AG10803 (cell line): ENCODE data around the gene SOX15.
A peak's percentile ranks its signal among the peaks of the same experiment; 100 is the strongest.
"Not testable (repeated sequence)": the region's sequence is repeated elsewhere in the genome, so short reads cannot be mapped to it uniquely, and the experiment has no call there.

Source experiments
- DNase-seq: peaks from one replicate; pipeline ENCODE4 v3.0.0; 2010; ENCODE audit warnings: low read depth
- H3K4me3 ChIP-seq: 2 replicates; pipeline ENCODE4 v1.5.1; 2011; ENCODE audit warnings: mild to moderate bottlenecking, low read length, control low read depth
- TF ChIP-seq, protein P1 (sequence below): conservative IDR thresholded peaks from 2 replicates; pipeline ENCODE4 v1.5.1; 2011; ENCODE audit warnings: mild to moderate bottlenecking, low read length, control low read depth, inconsistent platforms

The SOX15 gene

DNA sequence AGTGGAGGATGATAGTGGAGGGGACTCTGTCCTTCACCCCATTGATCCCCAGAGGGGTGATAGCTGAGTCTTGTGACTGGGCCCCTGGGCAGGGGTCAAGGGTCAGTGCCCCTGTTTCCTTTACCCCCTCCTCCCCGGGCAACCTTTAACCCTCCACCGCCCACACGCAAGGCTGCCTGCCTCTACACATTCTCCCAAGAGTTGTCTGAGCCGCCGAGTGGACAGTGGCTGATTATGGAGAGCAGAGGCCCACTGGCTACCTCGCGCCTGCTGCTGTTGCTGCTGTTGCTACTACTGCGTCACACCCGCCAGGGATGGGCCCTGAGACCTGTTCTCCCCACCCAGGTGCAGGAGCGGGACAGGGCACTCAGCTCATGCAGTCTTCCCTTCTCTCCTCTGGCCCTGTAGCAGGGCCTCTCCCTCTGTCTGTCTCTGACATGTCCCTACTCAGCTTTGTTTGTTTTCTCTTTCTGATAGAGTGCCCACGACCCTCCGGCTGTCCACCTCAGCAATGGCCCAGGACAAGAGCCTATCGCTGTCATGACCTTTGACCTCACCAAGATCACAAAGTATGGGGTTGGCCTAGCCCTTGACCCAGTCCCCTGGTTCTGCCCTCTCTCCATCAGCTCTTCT lies 40.2 kb upstream of the SOX15 start, which contains the start of gene SHBG:
TSS of gene SHBG (plus strand) at position 197 of the 633 bp plus-strand sequence. CDS start at position 235, 38 bp downstream.
- H3K4me3 ChIP-seq = no peak within 1 kb of the TSS
- TF ChIP-seq, protein P1, sequence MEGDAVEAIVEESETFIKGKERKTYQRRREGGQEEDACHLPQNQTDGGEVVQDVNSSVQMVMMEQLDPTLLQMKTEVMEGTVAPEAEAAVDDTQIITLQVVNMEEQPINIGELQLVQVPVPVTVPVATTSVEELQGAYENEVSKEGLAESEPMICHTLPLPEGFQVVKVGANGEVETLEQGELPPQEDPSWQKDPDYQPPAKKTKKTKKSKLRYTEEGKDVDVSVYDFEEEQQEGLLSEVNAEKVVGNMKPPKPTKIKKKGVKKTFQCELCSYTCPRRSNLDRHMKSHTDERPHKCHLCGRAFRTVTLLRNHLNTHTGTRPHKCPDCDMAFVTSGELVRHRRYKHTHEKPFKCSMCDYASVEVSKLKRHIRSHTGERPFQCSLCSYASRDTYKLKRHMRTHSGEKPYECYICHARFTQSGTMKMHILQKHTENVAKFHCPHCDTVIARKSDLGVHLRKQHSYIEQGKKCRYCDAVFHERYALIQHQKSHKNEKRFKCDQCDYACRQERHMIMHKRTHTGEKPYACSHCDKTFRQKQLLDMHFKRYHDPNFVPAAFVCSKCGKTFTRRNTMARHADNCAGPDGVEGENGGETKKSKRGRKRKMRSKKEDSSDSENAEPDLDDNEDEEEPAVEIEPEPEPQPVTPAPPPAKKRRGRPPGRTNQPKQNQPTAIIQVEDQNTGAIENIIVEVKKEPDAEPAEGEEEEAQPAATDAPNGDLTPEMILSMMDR = no peak

DNA sequence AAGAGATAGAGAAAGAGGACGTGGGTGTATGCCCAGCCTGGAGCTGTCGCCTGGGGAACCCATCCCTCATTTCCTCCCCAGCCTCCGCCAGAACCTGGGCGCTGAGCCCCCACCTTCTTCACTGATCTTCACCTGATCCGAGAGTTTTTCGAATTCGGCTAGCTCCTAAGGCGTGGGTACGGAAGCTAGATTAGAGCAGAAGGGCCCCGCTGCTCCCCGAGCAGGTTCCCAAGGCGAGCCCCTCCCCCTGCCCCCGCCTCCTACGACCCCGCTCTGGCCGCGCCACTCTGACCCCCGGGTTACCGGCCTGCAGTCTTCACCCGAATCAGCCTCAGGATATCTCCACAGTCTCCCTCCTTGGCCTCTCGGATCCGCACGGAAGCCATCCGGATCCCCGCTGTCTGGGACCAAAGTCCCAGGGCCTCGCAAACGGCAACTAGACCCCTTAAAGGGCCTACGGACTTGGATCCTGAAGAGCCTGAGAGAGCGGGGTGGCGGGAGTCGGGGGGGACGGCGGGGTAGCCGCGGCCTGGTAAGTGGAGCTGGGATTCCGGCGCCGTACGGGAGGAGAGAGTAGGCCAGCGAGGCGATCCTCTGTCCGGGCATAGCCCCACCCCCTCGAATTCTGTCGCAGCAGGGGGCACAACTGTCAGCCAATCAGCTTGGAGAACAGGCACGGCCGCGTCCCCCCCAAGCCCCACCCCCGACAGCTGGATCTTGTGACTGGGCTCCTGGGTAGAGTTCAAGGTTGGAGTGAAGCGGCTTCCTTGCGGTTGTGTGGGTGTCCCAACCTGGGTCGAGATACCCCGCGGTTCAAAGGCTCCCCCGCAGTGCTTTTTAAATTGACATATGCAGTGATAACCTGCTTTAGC lies 37.6 kb upstream of the SOX15 start, which contains the start of gene SAT2:
TSS of gene SAT2 (minus strand) at position 572 of the 872 bp plus-strand sequence. CDS start at position 386, 186 bp downstream.
- DNase-seq = peak; percentile 93
- TF ChIP-seq, protein P1 = no peak
- peak within 1 kb of the TSS; percentile 83 for H3K4me3 ChIP-seq

More for the DNA sequence above, 40.2 kb upstream of the SOX15 start, which contains the start of gene SHBG:
- DNase-seq = no peak

DNA sequence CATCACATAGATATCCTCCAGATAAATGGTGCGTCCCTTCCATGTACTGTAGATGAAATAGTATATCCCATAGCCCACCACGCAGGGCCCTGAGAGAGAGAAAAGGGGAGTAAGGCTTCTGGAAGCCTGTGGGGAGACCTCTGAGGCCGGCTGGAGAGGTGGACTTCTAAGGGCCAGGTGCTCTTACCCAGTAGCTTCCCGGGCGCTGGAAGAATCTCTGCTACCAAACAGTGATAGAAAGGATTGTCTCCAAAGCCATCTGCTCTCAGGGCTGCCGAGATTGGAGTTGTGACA lies 37.0 kb upstream of the SOX15 start:
- DNase-seq = no peak
- H3K4me3 ChIP-seq = peak overlapping the region; percentile 83
- TF ChIP-seq, protein P1 = no peak

DNA sequence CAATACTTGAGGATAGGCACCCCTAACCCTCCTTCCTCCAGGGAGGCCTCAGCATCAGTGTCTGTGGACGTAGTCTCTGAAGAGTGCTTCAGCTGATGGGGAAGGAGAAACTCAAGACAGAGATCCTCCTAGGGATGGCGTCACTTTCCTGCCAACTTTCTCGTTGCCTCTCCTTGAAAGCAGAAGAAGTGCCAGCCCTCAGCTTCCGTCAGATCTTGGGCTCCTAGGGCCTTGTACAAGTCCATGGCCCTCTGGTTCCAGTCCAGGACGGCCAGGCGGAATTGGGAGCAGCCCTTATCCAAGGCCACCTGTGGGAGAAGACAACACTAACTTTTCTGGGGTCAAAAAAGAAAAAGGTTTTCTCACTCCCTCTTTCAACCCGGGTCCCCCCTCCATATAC lies 36.4 kb upstream of the SOX15 start:
- no peak for DNase-seq
- TF ChIP-seq, protein P1 = no peak
- H3K4me3 ChIP-seq = peak overlapping the region; percentile 83; the same call in 1 of the 2 replicates

DNA sequence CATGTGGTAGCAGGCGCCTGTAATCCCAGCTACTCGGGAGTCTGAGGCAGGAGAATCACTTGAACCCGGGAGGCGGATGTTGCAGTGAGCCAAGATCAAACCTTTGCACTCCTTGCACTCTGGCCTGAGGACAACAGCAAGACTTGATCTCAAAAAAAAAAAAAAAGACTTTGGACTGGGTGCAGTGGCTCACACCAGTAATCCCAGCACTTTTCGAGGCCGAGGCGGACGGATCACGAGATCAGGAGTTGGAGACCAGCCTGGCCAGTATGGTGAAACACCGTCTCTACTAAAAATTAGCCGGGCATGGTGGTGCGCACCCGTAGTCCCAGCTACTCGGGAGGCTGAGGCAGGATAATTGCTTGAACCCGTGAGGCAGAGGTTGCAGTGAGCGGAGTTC lies 35.9 kb upstream of the SOX15 start:
- DNase-seq = not testable (repeated sequence)

DNA sequence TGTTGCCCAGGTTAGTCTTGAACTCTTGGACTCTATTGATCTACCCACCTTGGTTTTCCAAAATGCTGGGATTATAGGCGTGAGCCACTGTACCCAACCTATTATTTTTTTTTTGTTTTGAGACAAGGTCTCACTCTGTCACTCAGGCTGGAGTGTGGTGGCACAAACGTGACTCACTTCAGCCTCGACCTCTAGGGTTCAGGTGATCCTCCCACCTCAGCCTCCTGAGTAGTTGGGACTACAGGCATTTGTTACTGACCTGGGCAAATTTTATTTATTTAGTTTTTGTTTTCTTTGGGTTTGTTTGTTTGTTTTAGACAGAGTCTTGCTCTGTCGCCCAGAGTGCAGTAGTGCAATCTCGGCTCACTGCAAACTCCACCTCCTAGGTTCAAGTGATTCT lies 33.8 kb upstream of the SOX15 start:
- no peak overlapping the region for H3K4me3 ChIP-seq
- no peak for DNase-seq
- TF ChIP-seq, protein P1 = no peak

More for the DNA sequence above, 35.9 kb upstream of the SOX15 start:
- not testable (repeated sequence) for H3K4me3 ChIP-seq

DNA sequence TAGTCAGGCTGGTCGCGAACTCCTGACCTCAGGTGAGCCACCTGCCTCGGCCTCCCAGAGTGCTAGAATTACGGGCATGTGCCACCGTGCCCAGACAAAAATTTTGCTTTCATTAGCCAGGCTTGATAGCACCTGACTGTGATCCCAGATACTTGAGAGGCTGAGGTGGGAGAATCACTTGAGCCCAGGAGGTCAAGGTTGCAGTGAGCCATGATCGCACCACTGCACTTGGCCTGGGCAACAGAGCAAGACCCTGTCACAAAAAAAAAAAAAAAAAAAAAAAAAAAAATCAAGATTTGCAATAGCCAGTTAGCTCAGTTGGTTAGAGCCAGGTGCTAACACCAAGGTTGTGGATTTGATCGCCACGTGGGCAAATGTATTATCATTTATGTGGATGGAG lies 30.9 kb upstream of the SOX15 start:
- TF ChIP-seq, protein P1 = no peak
- DNase-seq = no peak
- no peak overlapping the region for H3K4me3 ChIP-seq
